Mammary microvascular endothelial cell (primary cell): ENCODE data around the gene TCERG1. TPM values are rescaled to one million over a fixed set of nuclear protein-coding genes. Genes with fewer than 3 reads are reported as not detected.

ENCODE experiments used
- total RNA-seq: library from RNA; depleted of rRNA; stranded (reverse); fragments of >200 nt; gene quantifications from 2 replicates; pipeline ENCODE4 v1.2.3, GENCODE V29; 2015

Gene TCERG1
- 36.1 and 41.7 TPM in 2 replicates for total RNA-seq

GRCh38 chr5:146446861-146447733, at the start of gene TCERG1:
TSS of gene TCERG1 (plus strand) at chr5:146447333. CDS start at chr5:146447350, 17 bp downstream.

GRCh38 chr5:146516151-146516475, 69.0 kb downstream of the TCERG1 start, which contains the start of gene GPR151:
TSS of gene GPR151 (minus strand) at chr5:146516190. CDS start at chr5:146516113, 77 bp downstream.

Other genes with a start within 250 kb of the TCERG1 start
- gene RBM27, start 243.7 kb upstream of the TCERG1 start, total RNA-seq = 11.6 and 14.3 TPM in 2 replicates
- gene POU4F3, start 108.5 kb upstream of the TCERG1 start, total RNA-seq = not detected in 2 replicates
- not detected in 2 replicates for gene GPR151, start 68.9 kb downstream of the TCERG1 start, total RNA-seq